22Rv1 (cell line): ENCODE results near the gene CNTN4.

Experiments used
- H3K27ac ChIP-seq: fragments of 450-650 bp; 2 replicates; pipeline ENCODE4 v1.5.1; 2017
- CTCF ChIP-seq: fragments of 450-650 bp; IDR thresholded peaks from 2 replicates; pipeline ENCODE4 v1.5.1; 2017; ENCODE audit warnings: mild to moderate bottlenecking
- ZFX ChIP-seq: fragments of 450-650 bp; IDR thresholded peaks from 2 replicates; pipeline ENCODE4 v1.6.1; 2017; ENCODE audit warnings: antibody characterized with exemption, borderline replicate concordance

The CNTN4 gene

GRCh38 chr3:2774481-2775249, 676.0 kb downstream of the CNTN4 start:
- TF ChIP-seq CTCF (no peak), ZFX (no peak)
- peak overlapping the region; percentile 49 for H3K27ac ChIP-seq

GRCh38 chr3:2783261-2783660, 684.6 kb downstream of the CNTN4 start:
- H3K27ac ChIP-seq, result no peak overlapping the region
- TF ChIP-seq CTCF, result no peak
- no peak for TF ChIP-seq ZFX

- TF ChIP-seq CTCF (no peak), ZFX (no peak)
- no peak overlapping the region for H3K27ac ChIP-seq
Observed at GRCh38 chr3:2784627-2785026, 686.0 kb downstream of the CNTN4 start.

GRCh38 chr3:2790266-2790815, 691.7 kb downstream of the CNTN4 start:
- TF ChIP-seq ZFX (no peak), CTCF (no peak)
- no peak overlapping the region for H3K27ac ChIP-seq

- TF ChIP-seq ZFX (no peak), CTCF (no peak)
- no peak overlapping the region for H3K27ac ChIP-seq
Observed at GRCh38 chr3:2792432-2792831, 693.8 kb downstream of the CNTN4 start.

- no peak overlapping the region for H3K27ac ChIP-seq
- TF ChIP-seq CTCF, result no peak
- TF ChIP-seq ZFX, result no peak
Observed at GRCh38 chr3:2793987-2794386, 695.3 kb downstream of the CNTN4 start.

GRCh38 chr3:2802429-2802828, 703.8 kb downstream of the CNTN4 start:
- no peak for TF ChIP-seq CTCF
- no peak for TF ChIP-seq ZFX
- no peak overlapping the region for H3K27ac ChIP-seq
